Lower leg skin (tissue), 3 donors: ENCODE measurements around the gene CALHM6.

Experiments used
- CTCF ChIP-seq, 3 donors: fragments of 450-650 bp; IDR thresholded peaks; one replicate each; pipeline ENCODE4 v1.5.1; 2016; ENCODE audit warnings: antibody characterized with exemption in 3 of 3, mild to moderate bottlenecking in 3 of 3, moderate library complexity in 2 of 3
- POLR2A ChIP-seq, 2 donors: fragments of 450-650 bp; IDR thresholded peaks; one replicate each; pipeline ENCODE4 v1.6.1; 2016 to 2017; ENCODE audit warnings: antibody characterized with exemption in 2 of 2, mild to moderate bottlenecking in 1 of 2, moderate library complexity in 1 of 2

GRCh38 chr6:116467096-116467495, 5.9 kb downstream of the CALHM6 start:
- TF ChIP-seq CTCF (IDR thresholded peaks at IDR 0.05): no peak
- no peak for TF ChIP-seq POLR2A (IDR thresholded peaks at IDR 0.05)
